HL-60 (cell line): ENCODE measurements around the gene BTN2A1.

Source experiments
- DNase-seq, 2 experiments: peaks; one replicate each; pipeline ENCODE4 v3.0.0-alpha.2; 2010 to 2020; ENCODE audit warnings: low read depth in 1 of 2, low spot score in 1 of 2
- H3K27ac ChIP-seq: fragments of 250-450 bp; sonication (Bioruptor Pico); replicated peaks from 2 replicates; pipeline ENCODE4 v1.5.1; 2020; ENCODE audit warnings: mild to moderate bottlenecking, moderate library complexity
- H3K27me3 ChIP-seq: fragments of 250-450 bp; sonication (Bioruptor Pico); 2 replicates; pipeline ENCODE4 v1.5.1; 2021; ENCODE audit warnings: mild to moderate bottlenecking, moderate library complexity; ENCODE audit not compliant: insufficient read depth, poor library complexity, severe bottlenecking
- H3K4me3 ChIP-seq: replicated peaks from 2 replicates; pipeline ENCODE4 v1.5.1; 2011; ENCODE audit warnings: mild to moderate bottlenecking, control low read depth, low read length; ENCODE audit not compliant: insufficient read depth
- CTCF ChIP-seq: IDR thresholded peaks from one replicate; pipeline ENCODE4 v1.5.1; 2011; ENCODE audit warnings: low read length, control low read depth, inconsistent platforms; ENCODE audit not compliant: insufficient read depth
- GABPA ChIP-seq: IDR thresholded peaks from 2 replicates; pipeline ENCODE4 v1.6.1; 2012; ENCODE audit warnings: low read depth
- POLR2AphosphoS5 ChIP-seq: IDR thresholded peaks from 2 replicates; pipeline ENCODE4 v1.6.1; 2012; ENCODE audit warnings: low read depth
- REST ChIP-seq: IDR thresholded peaks from 2 replicates; pipeline ENCODE4 v1.6.1; 2012; ENCODE audit warnings: low read depth; ENCODE audit not compliant: insufficient replicate concordance
- SPI1 ChIP-seq: IDR thresholded peaks from 2 replicates; pipeline ENCODE4 v1.6.1; 2012; ENCODE audit warnings: low read depth, mild to moderate bottlenecking, borderline replicate concordance

The BTN2A1 gene

GRCh38 chr6:26471970-26472369 is 14.2 kb downstream of the BTN2A1 start:
- Histone ChIP-seq H3K27ac (no peak overlapping the region), H3K4me3 (no peak overlapping the region), H3K27me3 (no peaks in the 10 kb centered on the region)
- TF ChIP-seq POLR2AphosphoS5: no peak
- TF ChIP-seq SPI1: no peak
- no peak for DNase-seq

- TF ChIP-seq GABPA (no peak), SPI1 (no peak), CTCF (no peak), POLR2AphosphoS5 (no peak), REST (no peak)
- H3K27me3 ChIP-seq: no peaks in the 10 kb centered on the region
- H3K4me3 ChIP-seq: no peak overlapping the region
- H3K27ac ChIP-seq: peak overlapping the region; percentile 94
- DNase-seq: no peak
Observed at GRCh38 chr6:26472549-26473290, 15.0 kb downstream of the BTN2A1 start.

GRCh38 chr6:26473429-26473757 is 15.6 kb downstream of the BTN2A1 start:
- Histone ChIP-seq H3K27me3 (no peaks in the 10 kb centered on the region), H3K27ac (peak overlapping the region; percentile 94), H3K4me3 (peak overlapping the region; percentile 34; the same call in 1 of the 2 replicates)
- no peak for TF ChIP-seq CTCF
- TF ChIP-seq REST: no peak
- TF ChIP-seq POLR2AphosphoS5: no peak
- TF ChIP-seq GABPA: no peak
- no peak for TF ChIP-seq SPI1
- no peak for DNase-seq

- peak; percentile 51 for TF ChIP-seq REST
- peak; percentile 60; the same call in 1 of the 2 replicates for TF ChIP-seq SPI1
- no peak for TF ChIP-seq CTCF
- peak; percentile 6; the same call in 1 of the 2 replicates for TF ChIP-seq GABPA
- TF ChIP-seq POLR2AphosphoS5: peak; percentile 79
- peak; percentile 85 to 91 for DNase-seq
- Histone ChIP-seq H3K27ac (peak overlapping the region; percentile 94), H3K4me3 (peak overlapping the region; percentile 34), H3K27me3 (no peaks in the 10 kb centered on the region)
Observed at GRCh38 chr6:26473758-26474438, 16.1 kb downstream of the BTN2A1 start.
